ENCODE measurements around the gene TBC1D17.
"Not testable (repeated sequence)": the region's sequence is repeated elsewhere in the genome, so short reads cannot be mapped to it uniquely, and the experiment has no call there.

DNA sequence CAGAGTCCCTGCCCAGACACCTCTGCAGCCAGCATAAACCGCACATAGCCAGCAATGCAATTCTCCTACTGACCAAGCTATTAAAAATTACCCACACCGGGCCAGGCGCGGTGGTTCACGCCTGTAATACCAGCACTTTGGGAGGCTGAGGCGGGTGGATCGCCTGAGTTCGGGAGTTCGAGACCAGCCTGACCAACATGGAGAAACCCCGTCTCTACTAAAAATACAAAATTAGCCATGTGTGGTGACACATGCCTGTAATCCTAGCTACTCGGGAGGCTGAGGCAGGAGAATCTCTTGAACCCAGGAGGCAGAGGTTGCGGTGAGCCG is 47.3 kb downstream of the TBC1D17 start:
- TF ChIP-seq, protein P1, sequence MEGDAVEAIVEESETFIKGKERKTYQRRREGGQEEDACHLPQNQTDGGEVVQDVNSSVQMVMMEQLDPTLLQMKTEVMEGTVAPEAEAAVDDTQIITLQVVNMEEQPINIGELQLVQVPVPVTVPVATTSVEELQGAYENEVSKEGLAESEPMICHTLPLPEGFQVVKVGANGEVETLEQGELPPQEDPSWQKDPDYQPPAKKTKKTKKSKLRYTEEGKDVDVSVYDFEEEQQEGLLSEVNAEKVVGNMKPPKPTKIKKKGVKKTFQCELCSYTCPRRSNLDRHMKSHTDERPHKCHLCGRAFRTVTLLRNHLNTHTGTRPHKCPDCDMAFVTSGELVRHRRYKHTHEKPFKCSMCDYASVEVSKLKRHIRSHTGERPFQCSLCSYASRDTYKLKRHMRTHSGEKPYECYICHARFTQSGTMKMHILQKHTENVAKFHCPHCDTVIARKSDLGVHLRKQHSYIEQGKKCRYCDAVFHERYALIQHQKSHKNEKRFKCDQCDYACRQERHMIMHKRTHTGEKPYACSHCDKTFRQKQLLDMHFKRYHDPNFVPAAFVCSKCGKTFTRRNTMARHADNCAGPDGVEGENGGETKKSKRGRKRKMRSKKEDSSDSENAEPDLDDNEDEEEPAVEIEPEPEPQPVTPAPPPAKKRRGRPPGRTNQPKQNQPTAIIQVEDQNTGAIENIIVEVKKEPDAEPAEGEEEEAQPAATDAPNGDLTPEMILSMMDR (IDR thresholded peaks at IDR 0.05) = not testable (repeated sequence)
- TF ChIP-seq POLR2A, EP300 (IDR thresholded peaks at IDR 0.05): not testable (repeated sequence)
